HEK293T (cell line): ENCODE data around the gene SOX13.

ENCODE experiments used
- ARNT ChIP-seq: fragments of 450-650 bp; IDR thresholded peaks from 2 replicates; pipeline ENCODE4 v1.6.1; 2017; ENCODE audit warnings: mild to moderate bottlenecking
- CTBP1 ChIP-seq: fragments of 450-650 bp; IDR thresholded peaks from 2 replicates; pipeline ENCODE4 v1.6.1; 2016; ENCODE audit warnings: borderline replicate concordance
- FOXK2 ChIP-seq: fragments of 450-650 bp; IDR thresholded peaks from 2 replicates; pipeline ENCODE4 v1.6.1; 2016; ENCODE audit warnings: mild to moderate bottlenecking
- FOXM1 ChIP-seq: fragments of 450-650 bp; IDR thresholded peaks from 2 replicates; pipeline ENCODE4 v1.6.1; 2017; ENCODE audit warnings: mild to moderate bottlenecking, borderline replicate concordance
- HDGF ChIP-seq: fragments of 450-650 bp; IDR thresholded peaks from 2 replicates; pipeline ENCODE4 v1.6.1; 2017; ENCODE audit warnings: antibody characterized with exemption, borderline replicate concordance
- LEF1 ChIP-seq: fragments of 450-650 bp; IDR thresholded peaks from 2 replicates; pipeline ENCODE4 v1.6.1; 2017; ENCODE audit warnings: mild to moderate bottlenecking, borderline replicate concordance
- SP1 ChIP-seq: fragments of 450-650 bp; IDR thresholded peaks from 2 replicates; pipeline ENCODE4 v1.6.1; 2017
- ZNF384 ChIP-seq: fragments of 450-650 bp; IDR thresholded peaks from 2 replicates; pipeline ENCODE4 v1.6.1; 2016

DNA sequence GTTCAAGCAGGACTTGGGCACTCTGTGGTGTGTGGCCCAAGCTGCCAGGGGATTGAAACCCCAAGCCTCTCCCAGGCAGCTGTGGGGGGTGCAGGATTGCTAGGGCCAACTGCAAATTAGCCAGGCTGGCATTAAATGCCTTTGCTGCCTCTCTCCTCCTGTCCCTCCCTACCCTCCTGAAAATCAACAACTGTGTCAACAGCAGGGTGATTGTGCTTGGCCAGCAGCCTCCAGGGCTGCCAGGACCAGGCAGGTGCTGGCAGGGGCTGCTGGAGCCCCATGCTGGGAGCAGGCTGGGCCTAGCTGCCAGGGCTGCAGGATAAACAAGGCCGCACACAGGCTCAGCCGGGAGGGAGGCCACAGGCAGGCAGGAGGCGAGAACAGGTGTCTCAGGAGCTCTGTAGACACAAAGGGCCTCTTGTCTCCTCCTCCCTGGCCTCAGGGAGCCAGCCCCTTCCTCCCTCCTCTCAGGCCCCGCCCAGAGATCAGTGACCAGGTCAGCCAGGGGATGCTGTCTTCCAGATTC is 11.4 kb downstream of the SOX13 start:
- TF ChIP-seq CTBP1 (no peak), ZNF384 (no peak), FOXM1 (no peak), SP1 (no peak), HDGF (no peak), ARNT (no peak), LEF1 (no peak), FOXK2 (no peak)
